VCaP (cell line): Measurements from ENCODE around the gene TAGLN2.
A peak's percentile ranks its signal among the peaks of the same experiment; 100 is the strongest.

Source experiments
- H3K27ac ChIP-seq: fragments of 450-650 bp; 2 replicates; pipeline ENCODE4 v1.5.1; 2017
- TF ChIP-seq, protein P1 (sequence below): fragments of 450-650 bp; conservative IDR thresholded peaks from 2 replicates; pipeline ENCODE4 v1.5.1; 2017; ENCODE audit warnings: mild to moderate bottlenecking, moderate library complexity

TAGLN2 gene

DNA sequence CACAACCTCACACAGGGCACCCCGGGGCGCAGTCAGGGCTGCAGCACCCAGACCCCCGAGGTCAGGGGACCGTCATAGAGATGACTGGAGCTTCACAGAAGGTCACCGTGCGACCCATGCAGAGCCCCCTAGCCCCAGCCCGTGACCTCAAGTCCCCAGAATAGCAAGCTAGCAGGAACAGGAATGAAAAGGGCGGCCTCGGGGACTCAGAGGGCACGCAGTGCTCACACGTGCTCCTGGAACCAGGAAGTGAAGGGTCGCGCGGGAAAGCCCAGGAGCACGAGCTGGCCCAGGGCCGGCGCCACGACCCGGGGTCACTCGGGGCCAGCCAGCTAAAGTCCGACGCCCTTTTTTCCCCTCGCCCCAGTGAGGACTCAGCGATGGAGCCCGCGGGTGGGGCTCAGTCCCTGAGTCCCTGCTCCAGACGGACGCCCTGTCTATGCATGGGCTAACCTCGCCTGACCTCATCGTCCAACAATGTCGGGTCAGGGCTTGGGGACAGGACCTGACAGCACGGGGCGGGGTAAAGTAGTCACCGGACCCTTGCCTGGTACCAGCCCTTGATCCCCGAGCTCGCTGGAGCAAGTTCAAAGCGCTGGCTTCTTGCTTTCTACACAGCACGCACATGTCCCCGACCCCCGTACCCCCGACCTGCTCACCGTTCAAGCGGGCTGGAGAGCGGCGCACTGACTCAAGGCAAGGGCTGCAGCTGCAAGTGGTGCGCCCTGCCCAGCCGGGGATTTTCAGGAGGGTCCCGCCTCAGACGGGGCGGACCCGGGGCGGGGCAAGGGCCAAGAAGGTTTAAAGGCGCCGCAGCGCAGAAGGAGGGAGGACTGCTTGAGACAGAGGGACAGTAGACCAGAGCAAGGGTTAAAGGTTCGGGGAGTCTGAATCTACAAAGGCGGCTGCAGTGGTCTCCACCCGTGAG is at the start of gene TAGLN2:
Gene TAGLN2, minus strand, starts transcription at position 717 of the 928 bp plus-strand sequence. CDS start 4,998 bp downstream, outside the sequence.
- TF ChIP-seq, protein P1, sequence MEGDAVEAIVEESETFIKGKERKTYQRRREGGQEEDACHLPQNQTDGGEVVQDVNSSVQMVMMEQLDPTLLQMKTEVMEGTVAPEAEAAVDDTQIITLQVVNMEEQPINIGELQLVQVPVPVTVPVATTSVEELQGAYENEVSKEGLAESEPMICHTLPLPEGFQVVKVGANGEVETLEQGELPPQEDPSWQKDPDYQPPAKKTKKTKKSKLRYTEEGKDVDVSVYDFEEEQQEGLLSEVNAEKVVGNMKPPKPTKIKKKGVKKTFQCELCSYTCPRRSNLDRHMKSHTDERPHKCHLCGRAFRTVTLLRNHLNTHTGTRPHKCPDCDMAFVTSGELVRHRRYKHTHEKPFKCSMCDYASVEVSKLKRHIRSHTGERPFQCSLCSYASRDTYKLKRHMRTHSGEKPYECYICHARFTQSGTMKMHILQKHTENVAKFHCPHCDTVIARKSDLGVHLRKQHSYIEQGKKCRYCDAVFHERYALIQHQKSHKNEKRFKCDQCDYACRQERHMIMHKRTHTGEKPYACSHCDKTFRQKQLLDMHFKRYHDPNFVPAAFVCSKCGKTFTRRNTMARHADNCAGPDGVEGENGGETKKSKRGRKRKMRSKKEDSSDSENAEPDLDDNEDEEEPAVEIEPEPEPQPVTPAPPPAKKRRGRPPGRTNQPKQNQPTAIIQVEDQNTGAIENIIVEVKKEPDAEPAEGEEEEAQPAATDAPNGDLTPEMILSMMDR, result no peak
- H3K27ac ChIP-seq, result peak within 1 kb of the TSS; percentile 34; the same call in 1 of the 2 replicates

DNA sequence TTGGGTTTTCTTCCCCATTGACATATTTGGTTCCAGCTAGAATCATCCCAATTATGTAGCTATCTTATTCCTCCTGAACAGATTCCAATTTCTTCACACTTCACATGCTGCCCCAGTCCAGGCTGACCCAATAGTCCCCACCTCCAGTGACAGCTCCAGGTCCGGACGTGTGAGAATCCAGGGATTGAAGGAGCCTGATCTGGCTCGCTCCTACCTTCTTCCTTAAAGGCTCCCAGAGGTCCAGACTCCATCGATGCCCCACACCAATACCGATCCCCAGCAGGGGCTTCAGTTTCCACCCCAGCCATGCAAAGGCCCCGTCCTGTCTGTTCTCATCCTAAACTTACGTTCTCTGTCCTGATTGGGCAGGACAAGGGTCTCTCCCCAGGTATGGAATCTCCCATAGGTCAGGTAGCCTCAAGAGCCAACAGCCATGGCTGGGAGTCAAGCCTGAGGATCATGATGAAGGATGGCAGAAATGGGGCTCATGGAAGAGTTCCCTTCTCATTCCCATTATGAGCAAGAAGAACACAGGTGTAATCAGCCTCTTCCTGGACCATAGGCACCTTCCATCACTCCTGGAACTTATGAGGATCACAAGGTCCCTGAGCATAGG is 49.2 kb upstream of the TAGLN2 start:
- TF ChIP-seq, protein P1, result no peak
- H3K27ac ChIP-seq, result no peak overlapping the region

DNA sequence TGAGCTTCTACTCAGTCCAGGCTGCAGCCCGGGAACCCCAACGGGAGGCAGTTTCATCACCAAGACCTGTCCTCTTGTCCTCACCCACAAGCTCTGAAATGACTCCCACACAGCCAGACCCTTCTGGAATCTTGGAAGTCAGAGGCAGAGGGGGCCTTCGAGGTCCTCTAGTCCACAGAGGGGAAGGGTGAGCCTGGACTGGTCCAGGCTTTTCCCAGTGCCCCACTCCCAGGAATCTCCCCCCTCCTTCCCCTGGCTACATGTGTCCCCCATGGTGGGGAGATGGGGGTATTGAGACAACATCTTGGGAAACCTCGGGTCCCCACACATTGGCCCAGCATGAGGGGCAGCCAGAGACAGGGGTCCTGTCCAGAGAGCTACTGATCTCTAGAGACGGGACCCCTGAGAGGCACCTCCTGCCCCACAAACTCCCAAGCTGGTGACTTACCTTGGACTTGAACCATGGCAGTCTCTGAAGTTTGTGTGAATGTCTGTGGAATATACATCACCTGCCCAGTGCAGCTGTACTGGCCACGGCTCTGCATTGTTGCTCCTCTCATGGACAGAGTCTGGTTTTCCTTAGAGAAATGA is 48.1 kb upstream of the TAGLN2 start:
- TF ChIP-seq, protein P1, result no peak
- H3K27ac ChIP-seq, result no peak overlapping the region

DNA sequence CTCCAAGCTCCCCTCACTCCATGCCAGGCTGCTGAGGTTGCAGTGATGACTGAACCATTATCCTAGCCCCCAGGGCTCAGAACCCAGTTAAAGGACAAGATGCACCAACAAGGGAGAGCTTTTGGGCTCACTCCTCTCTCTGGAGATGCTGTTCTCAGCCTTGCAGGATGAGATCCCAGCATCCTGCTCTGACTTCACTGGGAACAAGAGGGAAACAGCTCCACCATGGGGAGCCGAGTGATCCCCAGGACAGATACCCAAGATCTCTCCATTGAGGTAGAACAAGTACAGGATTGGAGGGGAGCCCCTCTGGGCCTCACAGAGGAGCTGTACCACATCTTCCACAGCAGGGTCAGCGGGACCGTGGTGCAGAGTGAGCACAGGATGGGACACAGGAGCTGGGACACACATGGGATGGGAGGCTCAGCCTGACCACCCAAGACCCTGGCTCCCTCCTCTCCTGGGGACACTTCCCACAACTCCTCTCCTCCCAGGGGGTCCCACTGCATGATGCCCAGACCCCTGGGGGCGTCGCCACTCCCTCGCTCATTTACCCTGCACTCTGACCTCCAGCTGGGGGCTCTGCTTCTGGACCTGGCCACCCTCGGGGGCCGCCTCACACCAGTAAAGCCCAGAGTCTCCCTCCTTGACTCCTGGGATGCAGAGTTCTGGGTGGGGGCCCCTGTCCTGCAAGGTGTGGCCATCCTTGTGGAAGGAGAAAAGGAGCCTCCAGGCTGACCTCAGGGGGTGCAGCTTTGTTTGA is 47.3 kb upstream of the TAGLN2 start:
- no peak overlapping the region for H3K27ac ChIP-seq
- TF ChIP-seq, protein P1, result no peak

DNA sequence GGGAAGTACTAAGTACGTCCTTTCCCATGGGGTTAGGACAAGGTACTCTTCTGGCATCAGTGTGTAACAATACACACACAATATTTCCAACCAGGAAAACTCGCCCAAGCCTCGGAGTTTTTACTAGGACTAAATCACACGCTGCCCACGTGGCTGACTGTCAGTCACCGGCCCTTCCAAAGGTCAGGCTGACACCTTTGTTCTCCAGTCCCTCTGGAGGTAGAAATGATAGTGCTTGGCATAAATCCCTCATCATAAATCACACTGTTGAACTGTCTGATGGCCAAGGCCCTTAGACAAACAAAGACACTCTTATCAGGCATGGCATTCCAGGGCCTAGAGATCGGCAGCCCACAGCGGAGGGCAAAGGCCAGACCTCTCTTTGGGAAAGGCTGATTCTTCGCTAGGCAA is 45.6 kb upstream of the TAGLN2 start:
- TF ChIP-seq, protein P1, result no peak
- no peak overlapping the region for H3K27ac ChIP-seq

DNA sequence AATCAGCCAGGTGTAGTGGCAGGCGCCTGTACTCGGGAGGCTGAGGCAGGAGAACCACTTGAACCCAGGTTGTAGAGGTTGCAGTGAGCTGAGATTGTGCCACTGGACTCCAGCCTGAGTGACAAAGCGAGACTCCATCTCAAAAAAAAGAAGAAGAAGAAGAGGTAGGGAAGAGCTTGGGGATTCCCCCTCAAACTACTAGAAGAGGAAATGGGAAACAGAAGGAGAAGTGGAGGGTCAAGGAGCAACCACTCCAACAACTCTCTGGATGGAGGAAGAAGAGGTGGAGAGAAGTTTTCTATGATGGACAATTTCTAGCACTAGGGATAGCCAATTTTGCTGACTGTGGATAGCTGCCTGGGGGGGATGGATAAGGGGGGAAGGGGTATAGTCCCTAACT is 43.6 kb upstream of the TAGLN2 start:
- no peak overlapping the region for H3K27ac ChIP-seq
- TF ChIP-seq, protein P1, result no peak
